RWPE1 (cell line): Measurements from ENCODE around the gene SCN10A.

Experiments used
- CTCF ChIA-PET: fragments of 350-600 bp; sonication (Branson Sonifier 250); formaldehyde crosslinking; extraction: SDS; loops from one replicate; lab custom pipeline; 2021; lab: Yijun Ruan, JAX
- POLR2A ChIA-PET: fragments of 400-600 bp; formaldehyde crosslinking; extraction: SDS; loops from one replicate; lab custom pipeline; 2020; ENCODE audit warnings: antibody characterized with exemption; ENCODE audit not compliant: low non-redundant PET; lab: Yijun Ruan, JAX
- DNase-seq: peaks from one replicate; pipeline ENCODE4 v3.0.0; 2012; ENCODE audit warnings: low spot score
- H3K27ac ChIP-seq: fragments of 450-650 bp; 2 replicates; pipeline ENCODE4 v1.5.1; 2017
- TF ChIP-seq, protein P1 (sequence below): fragments of 450-650 bp; conservative IDR thresholded peaks from 2 replicates; pipeline ENCODE4 v1.5.1; 2017; ENCODE audit warnings: low read depth, mild to moderate bottlenecking

The SCN10A gene

DNA sequence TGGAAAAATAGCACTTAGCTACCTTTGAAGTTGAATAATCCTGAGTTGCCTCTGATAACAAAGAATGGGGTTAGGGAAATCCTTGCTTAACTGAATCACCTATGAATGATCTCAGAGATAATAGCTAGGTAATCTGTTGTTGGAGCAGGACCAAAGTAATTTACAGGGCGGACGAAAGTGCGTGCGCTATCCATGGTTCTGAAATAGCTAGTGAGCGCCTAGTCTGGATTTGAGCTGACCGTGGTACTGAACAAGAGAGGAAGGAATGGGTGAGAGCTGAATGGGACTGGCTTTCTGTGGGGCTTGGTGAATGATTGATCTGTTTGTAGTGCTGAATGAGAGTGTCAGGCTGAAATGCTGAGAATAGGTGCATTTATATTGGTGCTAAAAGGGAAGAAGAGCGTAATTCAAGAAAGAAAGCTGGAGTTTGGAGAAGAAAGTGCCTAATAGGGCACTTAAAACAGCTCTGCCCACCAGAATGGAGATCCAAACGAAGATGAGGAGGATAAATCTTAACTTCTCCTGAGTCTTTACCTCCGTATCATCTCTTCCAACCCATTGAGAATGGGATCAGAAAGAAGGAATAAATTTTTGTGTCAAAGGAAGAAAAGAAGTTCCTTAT lies 10.1 kb downstream of the SCN10A start:
- peak; percentile 66 for DNase-seq
- ChIA-PET CTCF (no interaction called here), POLR2A (no interaction called here)
- H3K27ac ChIP-seq = no peak overlapping the region
- TF ChIP-seq, protein P1, sequence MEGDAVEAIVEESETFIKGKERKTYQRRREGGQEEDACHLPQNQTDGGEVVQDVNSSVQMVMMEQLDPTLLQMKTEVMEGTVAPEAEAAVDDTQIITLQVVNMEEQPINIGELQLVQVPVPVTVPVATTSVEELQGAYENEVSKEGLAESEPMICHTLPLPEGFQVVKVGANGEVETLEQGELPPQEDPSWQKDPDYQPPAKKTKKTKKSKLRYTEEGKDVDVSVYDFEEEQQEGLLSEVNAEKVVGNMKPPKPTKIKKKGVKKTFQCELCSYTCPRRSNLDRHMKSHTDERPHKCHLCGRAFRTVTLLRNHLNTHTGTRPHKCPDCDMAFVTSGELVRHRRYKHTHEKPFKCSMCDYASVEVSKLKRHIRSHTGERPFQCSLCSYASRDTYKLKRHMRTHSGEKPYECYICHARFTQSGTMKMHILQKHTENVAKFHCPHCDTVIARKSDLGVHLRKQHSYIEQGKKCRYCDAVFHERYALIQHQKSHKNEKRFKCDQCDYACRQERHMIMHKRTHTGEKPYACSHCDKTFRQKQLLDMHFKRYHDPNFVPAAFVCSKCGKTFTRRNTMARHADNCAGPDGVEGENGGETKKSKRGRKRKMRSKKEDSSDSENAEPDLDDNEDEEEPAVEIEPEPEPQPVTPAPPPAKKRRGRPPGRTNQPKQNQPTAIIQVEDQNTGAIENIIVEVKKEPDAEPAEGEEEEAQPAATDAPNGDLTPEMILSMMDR = no peak

DNA sequence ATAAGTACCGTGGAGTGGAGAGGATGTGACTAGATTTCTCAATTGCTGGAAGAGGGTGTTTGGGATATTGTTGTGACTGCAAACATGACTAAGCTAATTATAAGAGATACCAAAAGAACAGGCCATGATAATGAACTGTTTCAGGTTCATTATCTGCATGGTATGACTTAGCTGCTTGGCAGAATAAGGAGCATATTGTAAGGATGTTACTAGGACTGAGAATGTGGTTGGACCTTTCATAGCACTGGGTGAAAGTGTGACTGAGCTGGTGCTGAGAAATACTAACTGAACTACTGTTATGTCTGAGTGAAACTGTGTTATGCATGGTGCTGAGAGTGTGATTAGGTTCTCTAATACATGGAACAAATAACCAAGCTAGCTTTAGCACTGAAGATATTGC lies 11.0 kb downstream of the SCN10A start:
- ChIA-PET CTCF (interaction anchor here (0.7 kb wide), 1 partner anchor 39 kb away, joined by 3 read pairs; no protein-coding TSS in a partner anchor), POLR2A (no interaction called here)

DNA sequence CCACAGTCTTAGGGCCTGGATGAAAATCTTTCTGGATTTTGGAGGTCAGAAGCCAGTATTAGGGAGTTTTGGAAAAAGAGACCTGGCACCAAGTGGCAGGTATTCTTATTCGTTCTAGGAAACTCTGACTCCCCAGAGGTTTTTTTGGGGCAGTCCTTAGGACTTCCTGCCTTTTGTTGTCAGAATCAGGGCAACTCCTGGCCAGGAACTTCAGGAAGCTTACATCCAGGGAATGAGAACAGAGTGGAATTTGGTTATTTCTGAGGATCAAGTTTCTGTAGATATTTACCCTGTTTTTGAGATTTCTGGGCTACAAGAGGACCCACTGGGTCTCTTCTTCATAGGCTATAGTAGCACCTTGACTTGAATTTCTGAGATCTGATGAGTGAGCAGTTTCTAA lies 15.5 kb downstream of the SCN10A start:
- ChIA-PET CTCF (no interaction called here), POLR2A (no interaction called here)
- no peak overlapping the region for H3K27ac ChIP-seq
- TF ChIP-seq, protein P1 = no peak
- no peak for DNase-seq

More for the DNA sequence above, 11.0 kb downstream of the SCN10A start:
- TF ChIP-seq, protein P1 = no peak
- no peak for DNase-seq
- H3K27ac ChIP-seq = no peak overlapping the region

DNA sequence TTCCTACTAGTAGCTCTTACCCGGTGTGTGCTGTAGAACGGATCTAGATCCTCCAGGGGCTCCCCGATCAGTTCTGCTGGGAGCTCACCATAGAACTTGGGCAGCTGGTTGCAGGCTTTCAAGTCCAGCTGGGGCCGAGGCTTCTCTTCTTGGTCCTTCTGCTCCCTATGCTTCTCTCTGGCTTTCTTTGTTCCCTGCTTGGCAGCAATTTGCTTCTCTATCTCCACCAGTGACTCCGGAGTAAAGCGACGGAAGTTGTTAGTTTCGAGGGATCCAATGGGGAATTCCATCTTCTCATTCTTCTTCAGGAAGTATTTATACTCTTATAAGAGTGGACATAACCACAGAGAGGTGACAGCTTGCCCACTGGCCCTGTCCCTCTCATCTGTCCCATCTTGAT lies 22.3 kb downstream of the SCN10A start:
- TF ChIP-seq, protein P1 = no peak
- CTCF ChIA-PET = no interaction called here
- POLR2A ChIA-PET = no interaction called here
- DNase-seq = no peak
- no peak overlapping the region for H3K27ac ChIP-seq

DNA sequence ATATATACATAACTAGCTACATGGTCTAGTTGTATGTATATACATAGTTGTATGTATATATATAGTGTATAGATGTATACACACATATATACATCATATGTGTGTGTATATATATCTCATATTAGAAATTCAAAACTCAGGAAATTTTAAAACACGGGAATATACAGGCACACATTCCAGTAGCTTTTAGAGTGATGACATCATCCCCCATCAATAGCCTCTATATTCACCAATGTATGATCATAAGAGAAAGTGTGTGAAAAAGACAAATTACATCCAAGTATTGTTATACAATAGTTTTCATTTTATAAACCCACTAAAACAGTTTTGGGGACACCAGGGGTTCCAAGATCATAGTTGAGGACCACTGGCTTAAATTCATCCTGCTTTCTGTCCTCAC lies 23.0 kb downstream of the SCN10A start:
- CTCF ChIA-PET = no interaction called here
- no peak overlapping the region for H3K27ac ChIP-seq
- TF ChIP-seq, protein P1 = no peak
- no peak for DNase-seq
- POLR2A ChIA-PET = no interaction called here

DNA sequence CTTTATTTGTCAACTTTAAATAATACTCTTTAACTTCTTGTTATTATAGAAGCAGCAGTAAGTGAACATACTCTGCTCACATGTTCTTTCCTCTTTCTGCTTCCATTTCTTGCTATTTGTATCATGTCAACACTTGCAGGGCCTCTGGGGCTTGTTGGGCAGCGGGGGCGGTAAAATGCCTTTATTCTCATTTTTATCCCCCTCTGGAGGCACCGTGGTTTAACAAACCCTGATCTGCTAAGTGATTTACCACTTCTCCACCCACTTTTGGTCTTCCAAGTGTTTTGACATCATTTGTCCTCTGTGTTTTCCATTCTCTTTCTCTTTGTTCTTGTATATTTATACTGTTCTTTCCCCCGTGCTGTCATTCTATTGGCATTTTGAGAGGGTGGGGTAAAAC lies 33.9 kb downstream of the SCN10A start:
- TF ChIP-seq, protein P1 = no peak
- CTCF ChIA-PET = no interaction called here
- POLR2A ChIA-PET = no interaction called here
- peak; percentile 16 for DNase-seq
- no peak overlapping the region for H3K27ac ChIP-seq
